HPDE6-E6E7 (cell line): ENCODE results near the gene ENPP3.
A peak's percentile ranks its signal among the peaks of the same experiment; 100 is the strongest.
"Not testable (repeated sequence)": the region's sequence is repeated elsewhere in the genome, so short reads cannot be mapped to it uniquely, and the experiment has no call there.

ENCODE experiments used
- DNase-seq: peaks from one replicate; pipeline ENCODE4 v3.0.0; 2011; ENCODE audit warnings: missing footprints; ENCODE audit errors: extremely low spot score

The ENPP3 gene

GRCh38 chr6:131736003-131736596 lies 99.0 kb downstream of the ENPP3 start:
- DNase-seq, result no peak

DNA sequence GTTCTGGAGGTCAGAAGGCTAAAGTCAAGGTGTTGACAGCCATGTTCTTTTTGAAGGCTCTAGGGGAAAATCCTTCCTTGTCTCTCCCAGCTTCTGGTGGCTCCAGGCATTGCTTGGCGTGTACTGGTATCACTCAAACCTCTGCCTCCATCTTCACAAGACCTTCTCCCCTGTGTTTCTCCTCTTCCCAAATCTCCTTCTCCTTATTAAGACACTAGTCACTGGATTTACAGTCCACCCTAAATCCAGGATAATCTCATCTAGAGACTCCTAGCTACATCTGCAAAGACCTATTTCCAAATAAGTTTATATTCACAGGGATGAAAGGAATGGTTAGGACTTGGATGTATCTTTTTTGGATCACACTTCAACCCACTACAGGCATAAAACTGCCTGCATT lies 99.7 kb downstream of the ENPP3 start:
- DNase-seq, result no peak

DNA sequence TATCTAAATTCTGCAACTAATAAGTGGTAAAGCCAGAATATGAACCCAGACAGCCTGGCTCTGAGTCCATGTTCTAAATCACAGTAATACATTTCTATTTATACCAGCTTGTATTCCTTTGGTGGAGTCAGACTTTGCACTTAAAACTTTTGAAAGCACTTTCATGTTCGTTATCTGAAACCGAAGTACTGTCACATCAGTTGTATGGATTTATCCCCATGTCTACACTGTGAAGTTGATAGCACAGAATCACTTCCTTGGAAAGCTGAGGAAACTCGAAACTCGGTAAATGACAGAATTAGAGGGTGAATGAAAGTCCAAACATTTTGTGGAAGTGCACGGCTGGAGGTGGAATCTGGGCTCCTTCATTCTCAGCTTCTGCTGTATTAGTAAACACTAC lies 102.0 kb downstream of the ENPP3 start:
- no peak for DNase-seq

GRCh38 chr6:131740161-131740560 lies 103.1 kb downstream of the ENPP3 start:
- no peak for DNase-seq

DNA sequence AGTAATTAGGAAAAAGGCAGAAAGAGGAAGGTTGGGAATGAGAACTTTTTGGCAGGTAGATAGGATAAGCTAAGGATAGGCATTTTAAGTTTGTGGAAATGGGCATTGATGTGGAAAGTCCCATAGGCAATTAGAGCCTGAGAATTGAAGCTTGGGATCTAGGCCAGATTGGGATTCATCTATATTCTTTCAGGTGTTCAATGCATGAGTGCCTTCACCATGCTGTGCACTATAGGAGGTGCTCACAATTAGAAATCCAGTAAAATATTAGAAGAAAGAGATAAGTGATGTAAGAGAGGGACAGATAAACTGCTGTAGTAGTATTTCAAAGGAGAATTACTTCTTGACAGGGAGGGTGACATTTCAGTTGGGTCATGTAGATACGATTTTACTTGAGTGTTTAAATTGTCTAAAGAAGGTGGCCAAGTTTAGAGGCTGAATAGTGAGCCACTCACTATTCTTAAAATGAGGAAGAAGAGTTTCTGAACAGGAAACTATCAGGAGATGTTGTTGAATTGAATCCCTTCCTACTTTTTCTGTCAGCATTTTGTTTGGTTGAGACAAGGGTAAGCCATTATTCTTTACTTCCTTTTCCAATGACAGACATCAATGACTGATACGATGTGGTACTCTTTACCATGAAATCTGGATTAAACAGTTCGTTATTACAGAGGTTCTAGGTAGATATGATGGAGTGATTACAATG lies 104.7 kb downstream of the ENPP3 start:
- DNase-seq, result no peak

GRCh38 chr6:131744432-131745287 lies 107.6 kb downstream of the ENPP3 start:
- no peak for DNase-seq

DNA sequence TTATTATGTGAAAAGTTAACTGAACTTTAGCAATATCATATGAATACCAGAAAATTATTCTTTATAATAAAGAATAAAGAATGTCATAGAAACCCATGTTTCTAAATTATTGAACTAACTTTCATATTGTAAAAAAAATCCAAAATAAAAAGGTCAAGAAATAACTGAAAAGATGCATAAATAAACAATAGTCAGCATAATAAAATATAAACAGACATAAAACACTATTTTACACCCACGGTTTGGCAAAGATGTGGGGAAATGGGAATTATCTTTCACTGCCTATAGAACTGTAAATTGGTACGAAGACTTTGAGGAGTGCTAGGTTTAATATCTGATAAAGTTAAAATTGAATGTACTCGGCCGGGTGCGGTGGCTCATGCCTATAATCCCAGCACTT lies 108.4 kb downstream of the ENPP3 start:
- DNase-seq, result no peak

- DNase-seq, result no peak
Observed at GRCh38 chr6:131747821-131748353, 110.8 kb downstream of the ENPP3 start.

- DNase-seq, result no peak
Observed at GRCh38 chr6:131749023-131749422, 111.9 kb downstream of the ENPP3 start.

GRCh38 chr6:131751012-131751715 lies 114.1 kb downstream of the ENPP3 start:
- DNase-seq, result not testable (repeated sequence)

DNA sequence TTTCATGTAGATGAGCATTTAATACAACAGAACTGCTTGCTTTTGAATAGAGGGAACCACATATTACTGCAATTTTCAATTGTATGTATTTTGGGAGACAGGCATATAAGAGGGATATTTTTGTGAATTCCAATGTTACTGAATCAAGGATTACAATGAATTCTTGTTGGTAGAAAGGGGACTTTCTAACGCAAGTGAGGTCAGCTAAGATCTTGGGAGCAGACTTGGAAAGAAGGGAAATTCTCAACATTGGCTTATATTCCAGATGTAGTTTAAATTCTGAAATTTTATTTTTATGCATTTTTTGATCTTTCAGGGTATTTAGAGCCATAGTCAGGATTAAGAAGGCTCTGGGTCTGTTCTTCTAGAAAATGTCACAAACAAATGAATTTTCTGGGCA lies 117.0 kb downstream of the ENPP3 start:
- no peak for DNase-seq

DNA sequence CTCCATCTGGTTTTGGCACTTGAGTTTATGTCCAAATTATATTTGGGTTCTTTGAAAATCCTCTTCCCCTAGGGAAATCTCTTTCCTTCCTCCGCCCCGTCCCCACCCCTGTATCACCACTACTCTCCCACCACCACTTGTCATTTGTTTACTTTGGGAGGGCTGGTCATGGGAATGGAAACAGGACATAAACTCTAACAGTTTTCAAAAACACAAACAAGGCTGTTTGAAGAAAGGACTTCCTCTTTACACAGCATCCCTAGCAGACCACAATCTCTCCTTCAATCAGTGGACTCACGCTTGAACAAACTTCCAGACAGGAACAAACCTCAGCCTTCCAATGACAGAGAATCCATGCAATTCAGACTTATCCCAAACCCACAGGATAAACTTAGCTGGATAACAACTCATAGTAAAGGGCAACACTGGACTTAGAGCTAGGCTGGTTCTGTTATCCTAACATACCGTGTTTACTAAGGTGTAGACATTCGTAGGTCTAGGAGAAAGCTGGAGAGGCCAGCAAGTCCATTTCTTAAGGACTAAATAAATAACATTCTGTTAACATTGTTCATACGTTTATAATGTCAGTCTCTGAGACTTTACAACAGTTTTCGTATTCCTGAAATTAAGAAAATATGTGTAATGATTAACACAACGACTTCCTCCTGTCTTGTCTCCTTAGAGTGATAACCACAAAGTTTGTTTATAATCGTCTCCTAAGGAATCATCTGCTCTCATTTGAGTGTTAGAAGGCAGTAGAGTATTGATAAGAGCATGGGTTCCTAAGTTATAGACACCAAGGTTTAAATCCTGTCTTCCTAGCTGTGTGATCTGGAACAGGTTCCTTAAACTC lies 117.8 kb downstream of the ENPP3 start:
- no peak for DNase-seq

- DNase-seq, result no peak
Observed at GRCh38 chr6:131755597-131755996, 118.5 kb downstream of the ENPP3 start.

GRCh38 chr6:131756039-131756438 lies 118.9 kb downstream of the ENPP3 start:
- DNase-seq, result no peak

DNA sequence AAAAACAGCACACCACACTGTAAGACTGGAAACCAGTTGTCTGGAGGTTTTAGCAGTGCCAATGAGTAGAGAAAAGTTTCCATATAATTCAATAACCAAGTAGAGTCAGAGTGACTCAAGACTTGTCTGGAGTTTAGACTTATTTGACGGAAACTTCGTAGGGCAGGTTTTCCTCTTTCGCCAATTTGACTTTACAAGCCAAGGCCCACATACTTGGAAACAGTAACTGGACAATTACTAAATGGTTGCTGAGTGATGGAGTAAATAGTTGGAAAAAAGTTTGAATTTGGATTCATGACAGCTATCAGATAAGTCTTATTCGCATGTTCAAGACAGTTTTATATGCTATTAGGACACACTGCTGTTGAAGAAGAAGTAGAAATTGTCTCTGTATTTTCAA lies 121.8 kb downstream of the ENPP3 start:
- no peak for DNase-seq

GRCh38 chr6:131761060-131761761 lies 124.1 kb downstream of the ENPP3 start:
- DNase-seq, result peak; percentile 5

DNA sequence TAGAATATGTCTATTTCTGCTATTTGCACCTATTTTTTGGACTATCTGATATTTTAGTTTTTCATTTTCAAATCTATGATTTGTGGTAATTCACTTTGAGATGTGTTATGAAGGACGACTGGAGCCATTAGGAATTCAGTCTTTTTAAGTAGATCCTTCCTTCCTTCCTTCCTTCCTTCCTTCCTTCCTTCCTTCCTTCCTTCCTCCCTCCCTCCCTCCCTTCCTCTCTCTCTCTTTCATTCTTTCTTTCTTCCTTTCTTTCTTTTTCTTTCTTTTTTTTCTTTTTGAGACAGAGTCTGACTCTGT lies 124.6 kb downstream of the ENPP3 start:
- no peak for DNase-seq

GRCh38 chr6:131762984-131763383 lies 125.9 kb downstream of the ENPP3 start:
- no peak for DNase-seq

DNA sequence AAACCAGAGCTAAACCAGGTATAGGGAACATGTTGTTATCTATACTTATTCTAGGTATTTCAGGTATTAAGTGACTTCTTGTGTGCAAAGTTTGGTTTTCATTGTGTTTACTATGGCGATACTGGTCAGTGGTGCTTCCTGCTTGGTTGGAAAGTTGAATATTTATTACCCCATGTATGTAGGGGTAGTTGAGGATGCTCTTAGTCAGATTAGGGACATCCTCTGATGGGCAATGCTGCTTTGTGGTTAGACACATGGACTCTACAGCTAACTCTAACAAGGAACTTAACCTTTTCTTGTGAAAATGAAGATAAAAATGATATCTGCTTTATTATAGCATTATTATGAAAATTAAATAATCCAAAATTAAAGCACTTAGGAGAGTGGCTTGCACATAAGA lies 126.6 kb downstream of the ENPP3 start:
- DNase-seq, result no peak

GRCh38 chr6:131764350-131764749 lies 127.2 kb downstream of the ENPP3 start:
- DNase-seq, result no peak
